Measurements from ENCODE around the gene SPECC1. TPM values are rescaled to one million over a fixed set of nuclear protein-coding genes. Genes with fewer than 3 reads are reported as not detected.
A peak's percentile ranks its signal among the peaks of the same experiment; 100 is the strongest.
"Not testable (repeated sequence)": the region's sequence is repeated elsewhere in the genome, so short reads cannot be mapped to it uniquely, and the experiment has no call there.

SPECC1 gene
- total RNA-seq, result 10 to 100 TPM; 13.7 to 17.4 TPM

DNA sequence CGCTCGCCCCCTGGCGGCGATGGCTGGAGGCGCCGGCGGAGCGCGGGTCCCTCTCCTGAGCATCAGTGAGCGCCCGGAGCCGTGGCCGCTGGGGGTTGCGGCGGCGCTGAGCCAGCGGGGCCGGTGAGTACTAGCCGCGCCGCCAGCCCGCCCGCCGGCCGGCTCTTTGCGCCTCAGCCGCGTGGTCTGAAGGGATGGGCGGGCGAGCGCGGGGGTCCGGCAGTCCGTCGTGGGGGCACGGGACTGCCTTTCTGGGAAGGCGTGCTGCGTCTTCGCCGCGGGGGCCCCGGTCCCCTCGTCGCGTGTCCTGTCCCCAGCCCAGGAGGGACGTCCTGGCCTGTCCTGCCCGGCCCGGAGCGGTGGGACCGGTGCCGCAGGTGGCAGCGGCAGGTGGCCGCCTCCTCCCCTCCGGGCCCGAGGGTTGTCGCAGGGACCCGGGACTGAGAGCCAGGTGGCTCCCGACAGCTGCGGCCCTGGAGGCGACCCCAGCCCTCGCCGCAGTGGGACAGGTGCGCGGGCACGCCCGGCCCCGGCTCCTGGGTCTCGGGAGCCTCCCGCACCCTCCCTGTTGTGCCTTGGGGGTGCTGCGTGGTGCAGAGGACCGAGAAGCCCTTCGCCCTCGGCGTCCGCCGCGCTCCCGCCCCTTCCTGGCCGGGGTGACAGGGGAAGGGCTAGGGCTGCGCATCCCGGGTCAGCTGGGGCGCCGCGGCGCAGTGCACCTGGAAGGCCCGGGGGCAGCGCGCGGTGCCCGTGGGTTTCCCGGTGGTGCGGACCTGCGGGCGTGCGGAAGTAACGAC is at the start of gene SPECC1:
Gene SPECC1, plus strand, starts transcription at position 58 of the 797 bp plus-strand sequence. CDS start 87,293 bp downstream, outside the sequence.
- Mint-ChIP-seq H3K36me3 (ENCODE audit: low read depth) (no peaks in the 10 kb centered on the region), H3K4me1 (ENCODE audit: low read depth) (peaks cover 8% of the 10 kb centered on the region), H3K27me3 (ENCODE audit: low read depth) (peaks cover 49% of the 10 kb centered on the region), H3K4me3 (peak within 1 kb of the TSS; percentile 82), H3K27ac (no peak within 1 kb of the TSS), H3K9me3 (no peaks in the 10 kb centered on the region)
- DNase-seq, result peak; percentile 87
- intact Hi-C loops (cut with micrococcal nuclease), result loop anchor here (1.0 to 10.0 kb wide), 5 partner anchors 17 to 145 kb away; partner anchors contain the start of genes AKAP10 and ULK2
- CTCF ChIA-PET, result interaction anchor here (0.6 to 1.5 kb wide), 14 partner anchors 9 to 252 kb away, joined by 3 to 7 read pairs (median 3); partner anchors contain the start of gene AKAP10

GRCh38 chr17:19962954-19963353 is 46.2 kb upstream of the SPECC1 start:
- H3K9me3 Mint-ChIP-seq; H3K4me3 Mint-ChIP-seq; intact Hi-C loops (cut with micrococcal nuclease); H3K27me3 Mint-ChIP-seq (ENCODE audit: low read depth); CTCF ChIA-PET; DNase-seq; H3K27ac Mint-ChIP-seq: not testable (repeated sequence)
- H3K4me1 Mint-ChIP-seq (ENCODE audit: low read depth), result peaks cover 30% of the 10 kb centered on the region
- peaks cover 31% of the 10 kb centered on the region for H3K36me3 Mint-ChIP-seq (ENCODE audit: low read depth)

DNA sequence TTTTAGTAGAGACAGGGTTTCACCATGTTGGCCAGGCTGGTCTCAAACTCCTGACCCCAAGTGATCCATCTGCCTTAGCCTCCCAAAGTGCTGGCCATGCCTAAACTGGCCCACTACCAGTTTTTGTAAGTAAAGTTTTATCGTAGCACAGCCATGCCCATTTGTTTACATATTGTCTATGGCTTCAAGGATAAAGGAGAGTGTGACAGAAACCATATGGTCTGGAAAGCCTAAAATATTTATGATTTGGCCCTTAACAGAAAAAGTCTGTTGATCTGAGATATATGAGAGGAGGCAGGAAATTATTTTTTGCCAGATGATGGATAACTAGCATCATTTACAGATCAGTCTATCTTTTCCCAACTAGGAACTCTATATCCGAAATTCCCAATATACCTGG is 36.0 kb upstream of the SPECC1 start:
- no peak for DNase-seq
- CTCF ChIA-PET, result no interaction called here
- intact Hi-C loops (cut with micrococcal nuclease), result loop anchor here (10.0 kb wide), 1 partner anchor 608 kb away; the partner anchor contains the start of gene B9D1
- H3K4me1 Mint-ChIP-seq (ENCODE audit: low read depth), result peaks cover 42% of the 10 kb centered on the region
- H3K36me3 Mint-ChIP-seq (ENCODE audit: low read depth), result peaks cover 33% of the 10 kb centered on the region
- H3K27me3 Mint-ChIP-seq (ENCODE audit: low read depth), result no peaks in the 10 kb centered on the region
- no peak overlapping the region for H3K27ac Mint-ChIP-seq
- H3K9me3 Mint-ChIP-seq, result no peaks in the 10 kb centered on the region
- no peak overlapping the region for H3K4me3 Mint-ChIP-seq

GRCh38 chr17:19975601-19976000 is 33.6 kb upstream of the SPECC1 start:
- Mint-ChIP-seq H3K27me3 (ENCODE audit: low read depth) (no peaks in the 10 kb centered on the region), H3K27ac (no peak overlapping the region), H3K4me3 (peak overlapping the region; percentile 39), H3K4me1 (ENCODE audit: low read depth) (peaks cover 41% of the 10 kb centered on the region), H3K36me3 (ENCODE audit: low read depth) (peaks cover 20% of the 10 kb centered on the region), H3K9me3 (no peaks in the 10 kb centered on the region)
- intact Hi-C loops (cut with micrococcal nuclease), result loop anchor here (5.0 to 10.0 kb wide), 2 partner anchors 48 to 611 kb away; partner anchors contain the start of gene B9D1
- CTCF ChIA-PET, result interaction anchor here (0.6 to 1.7 kb wide), 2 partner anchors 33 to 142 kb away, joined by 3 to 5 read pairs; partner anchors contain the start of gene SPECC1
- DNase-seq, result no peak

DNA sequence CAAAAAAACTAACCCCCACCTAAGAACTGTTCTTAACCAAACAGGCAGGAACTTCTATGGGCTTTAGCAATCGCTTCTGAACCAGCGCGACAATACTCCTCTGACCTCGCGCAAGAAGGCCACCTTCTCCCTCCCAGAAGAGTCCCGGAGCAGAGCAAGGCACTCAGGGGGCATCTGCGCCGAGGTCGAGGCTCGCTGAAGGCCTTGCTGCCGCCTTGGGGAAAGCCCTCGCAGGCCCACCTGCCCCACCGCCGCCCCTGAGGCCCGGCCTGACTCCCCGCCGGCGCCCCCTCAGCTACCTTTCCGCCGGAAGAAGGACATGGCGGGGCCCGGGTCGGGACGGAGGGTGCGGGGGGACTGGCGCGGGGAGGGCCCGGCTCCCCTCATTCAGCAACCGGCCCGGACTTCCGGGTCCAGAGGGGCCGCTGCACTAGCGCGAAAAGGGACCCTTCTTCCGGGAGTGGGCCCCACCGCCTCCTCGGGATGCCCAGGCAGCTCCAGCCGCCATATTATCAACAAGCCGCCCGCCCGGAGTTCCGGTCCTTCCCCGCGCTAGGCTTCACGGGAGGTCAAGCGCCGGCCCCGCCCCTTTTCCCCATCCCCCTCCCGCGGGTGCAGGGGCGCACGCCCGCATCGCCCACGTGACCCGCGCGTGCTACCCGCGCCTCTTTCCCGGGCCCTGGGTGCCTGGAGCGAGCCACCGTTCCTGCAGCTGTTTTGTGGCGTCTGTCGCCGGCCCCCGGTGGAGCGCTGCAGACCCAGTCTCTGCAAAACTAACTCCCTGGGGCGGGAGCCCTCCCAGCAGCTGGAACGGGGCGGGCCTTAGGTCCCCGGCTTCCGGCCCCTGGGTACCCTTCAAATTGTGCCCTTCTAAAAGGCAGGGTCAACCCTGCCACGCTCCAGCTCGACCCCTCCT is 31.6 kb upstream of the SPECC1 start, which contains the start of gene AKAP10:
Gene AKAP10, minus strand, starts transcription at position 536 of the 916 bp plus-strand sequence. Its CDS starts 149 bp downstream, at position 387.
- Mint-ChIP-seq H3K4me3 (peak within 1 kb of the TSS; percentile 93), H3K36me3 (ENCODE audit: low read depth) (peaks cover 13% of the 10 kb centered on the region), H3K4me1 (ENCODE audit: low read depth) (peaks cover 45% of the 10 kb centered on the region), H3K9me3 (no peaks in the 10 kb centered on the region), H3K27me3 (ENCODE audit: low read depth) (no peaks in the 10 kb centered on the region), H3K27ac (peak within 1 kb of the TSS; percentile 96)
- peak; percentile 97 for DNase-seq
- intact Hi-C loops (cut with micrococcal nuclease), result loop anchor here (1.0 to 10.0 kb wide), 8 partner anchors 32 to 613 kb away; partner anchors contain the start of genes ALDH3A2, B9D1, SPECC1 and ULK2
- CTCF ChIA-PET, result interaction anchor here (1.0 to 1.2 kb wide), 2 partner anchors 16 to 32 kb away, joined by 3 read pairs; no protein-coding TSS in a partner anchor

DNA sequence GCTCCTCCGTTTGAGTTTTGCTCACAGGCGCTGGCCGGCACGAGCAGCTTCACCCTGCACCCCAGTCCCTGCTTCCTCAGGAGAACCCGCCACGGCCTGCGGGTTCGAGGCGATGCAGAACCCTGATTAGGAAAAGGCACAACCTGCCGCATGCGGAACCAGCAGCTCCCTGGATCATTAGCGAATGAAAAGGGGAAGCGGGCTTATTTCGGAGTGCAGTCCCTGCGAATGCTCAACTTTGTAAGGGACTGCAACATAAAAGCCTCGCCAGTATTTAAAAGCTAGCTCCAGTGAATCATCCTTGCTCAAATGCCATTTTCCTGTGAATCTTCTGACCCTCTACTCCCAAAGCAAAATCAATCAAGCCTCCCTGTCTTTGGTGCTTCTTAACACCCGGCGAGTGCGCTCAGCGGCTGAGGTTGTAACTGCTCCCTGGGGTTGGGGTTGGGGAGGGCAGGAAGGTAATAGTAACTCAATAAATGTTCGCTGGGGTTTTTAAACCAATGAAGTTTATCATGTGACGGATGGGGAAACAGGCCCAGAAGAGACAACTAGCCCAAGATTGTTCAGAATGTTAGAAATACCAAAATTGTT is 30.9 kb upstream of the SPECC1 start:
- CTCF ChIA-PET, result interaction anchor here (1.0 to 1.2 kb wide), 2 partner anchors 15 to 31 kb away, joined by 3 read pairs; no protein-coding TSS in a partner anchor
- Mint-ChIP-seq H3K36me3 (ENCODE audit: low read depth) (peaks cover 13% of the 10 kb centered on the region), H3K27me3 (ENCODE audit: low read depth) (no peaks in the 10 kb centered on the region), H3K4me1 (ENCODE audit: low read depth) (peaks cover 39% of the 10 kb centered on the region), H3K27ac (peak overlapping the region; percentile 96), H3K4me3 (peak overlapping the region; percentile 93), H3K9me3 (no peaks in the 10 kb centered on the region)
- peak; percentile 65 for DNase-seq
- intact Hi-C loops (cut with micrococcal nuclease), result loop anchor here (2.0 to 10.0 kb wide), 3 partner anchors 51 to 614 kb away; partner anchors contain the start of genes ALDH3A2 and B9D1

GRCh38 chr17:19978805-19979211 is 30.4 kb upstream of the SPECC1 start:
- Mint-ChIP-seq H3K9me3 (no peaks in the 10 kb centered on the region), H3K4me1 (ENCODE audit: low read depth) (peaks cover 34% of the 10 kb centered on the region), H3K4me3 (peak overlapping the region; percentile 93), H3K27me3 (ENCODE audit: low read depth) (no peaks in the 10 kb centered on the region), H3K27ac (peak overlapping the region; percentile 96), H3K36me3 (ENCODE audit: low read depth) (peaks cover 10% of the 10 kb centered on the region)
- DNase-seq, result no peak
- intact Hi-C loops (cut with micrococcal nuclease), result loop anchor here (2.0 to 10.0 kb wide), 3 partner anchors 52 to 614 kb away; partner anchors contain the start of genes ALDH3A2 and B9D1
- CTCF ChIA-PET, result interaction anchor here (1.2 kb wide), 1 partner anchor 31 kb away, joined by 3 read pairs; no protein-coding TSS in a partner anchor

- no peak for DNase-seq
- H3K27me3 Mint-ChIP-seq (ENCODE audit: low read depth), result no peaks in the 10 kb centered on the region
- peaks cover 28% of the 10 kb centered on the region for H3K4me1 Mint-ChIP-seq (ENCODE audit: low read depth)
- intact Hi-C loops (cut with micrococcal nuclease), result loop anchor here (2.0 to 10.0 kb wide), 3 partner anchors 53 to 615 kb away; partner anchors contain the start of genes ALDH3A2 and B9D1
- CTCF ChIA-PET, result no interaction called here
- H3K4me3 Mint-ChIP-seq, result no peak overlapping the region
- H3K9me3 Mint-ChIP-seq, result no peaks in the 10 kb centered on the region
- H3K36me3 Mint-ChIP-seq (ENCODE audit: low read depth), result peaks cover 10% of the 10 kb centered on the region
- H3K27ac Mint-ChIP-seq, result no peak overlapping the region
Observed at GRCh38 chr17:19979917-19980770, 29.0 kb upstream of the SPECC1 start.

DNA sequence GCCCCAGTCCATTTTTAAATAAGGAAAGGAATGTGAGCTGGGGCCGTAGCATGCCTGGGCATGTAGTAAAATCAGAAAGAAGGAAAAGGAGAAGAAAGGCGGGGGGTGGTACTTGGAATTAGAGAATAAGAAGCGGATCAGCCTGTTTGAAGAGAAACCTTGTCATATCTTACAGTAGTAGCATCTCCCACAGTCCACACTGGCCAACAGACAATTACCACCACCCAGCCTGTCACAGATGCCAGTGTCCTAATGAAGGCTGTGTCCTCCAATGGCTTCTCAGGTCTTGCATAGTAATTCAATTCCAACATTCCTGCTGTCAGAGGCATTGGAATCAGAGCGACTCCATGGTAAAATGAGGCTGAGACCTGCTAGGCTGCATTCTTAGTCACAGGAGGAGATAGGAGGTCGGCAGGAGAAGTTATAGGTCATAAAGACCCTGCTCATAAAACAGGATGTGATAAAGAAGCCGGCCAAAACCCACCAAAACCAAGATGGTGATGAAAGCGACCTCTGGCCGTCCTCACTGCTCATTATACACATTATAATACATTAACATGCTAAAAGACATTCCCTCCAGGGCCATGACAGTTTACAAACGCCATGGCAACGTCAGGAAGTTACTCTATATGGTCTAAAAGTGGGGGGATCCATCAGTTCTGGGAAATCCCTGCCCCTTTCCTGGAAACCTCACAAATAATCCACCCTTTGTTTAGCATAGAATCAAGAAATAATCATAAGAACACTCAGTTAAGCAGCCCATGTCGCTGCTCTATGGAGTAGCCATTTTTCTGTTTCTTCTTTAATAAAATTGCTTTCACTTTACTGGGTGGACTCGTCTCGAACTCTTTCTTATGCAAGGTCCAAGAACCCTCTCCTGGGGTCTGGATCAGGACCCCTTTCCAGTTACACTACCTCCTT is 22.0 kb upstream of the SPECC1 start:
- peaks cover 2% of the 10 kb centered on the region for H3K4me1 Mint-ChIP-seq (ENCODE audit: low read depth)
- no peak for DNase-seq
- H3K4me3 Mint-ChIP-seq, result no peak overlapping the region
- no peak overlapping the region for H3K27ac Mint-ChIP-seq
- no peaks in the 10 kb centered on the region for H3K27me3 Mint-ChIP-seq (ENCODE audit: low read depth)
- CTCF ChIA-PET, result interaction anchor here (1.3 kb wide), 1 partner anchor 24 kb away, joined by 3 read pairs; no protein-coding TSS in a partner anchor
- H3K9me3 Mint-ChIP-seq, result no peaks in the 10 kb centered on the region
- no peaks in the 10 kb centered on the region for H3K36me3 Mint-ChIP-seq (ENCODE audit: low read depth)
- intact Hi-C loops (cut with micrococcal nuclease), result no loop called here

- no peaks in the 10 kb centered on the region for H3K36me3 Mint-ChIP-seq (ENCODE audit: low read depth)
- CTCF ChIA-PET, result interaction anchor here (1.3 to 1.7 kb wide), 2 partner anchors 23 to 129 kb away, joined by 3 to 7 read pairs; no protein-coding TSS in a partner anchor
- H3K27ac Mint-ChIP-seq, result no peak overlapping the region
- peaks cover 1% of the 10 kb centered on the region for H3K4me1 Mint-ChIP-seq (ENCODE audit: low read depth)
- intact Hi-C loops (cut with micrococcal nuclease), result no loop called here
- no peaks in the 10 kb centered on the region for H3K9me3 Mint-ChIP-seq
- H3K4me3 Mint-ChIP-seq, result no peak overlapping the region
- peaks cover 1% of the 10 kb centered on the region for H3K27me3 Mint-ChIP-seq (ENCODE audit: low read depth)
- no peak for DNase-seq
Observed at GRCh38 chr17:19987897-19988296, 21.3 kb upstream of the SPECC1 start.

All from activated naive CD4-positive, alpha-beta T cell treated with anti-CD3 and anti-CD28 coated beads for 36 hours (primary cell).